Fibroblast of skin of back (primary cell): ENCODE results near the gene TUBB1.

Source experiments
- DNase-seq: peaks from one replicate; pipeline ENCODE4 v3.0.0-alpha.2; 2013

TUBB1 gene

GRCh38 chr20:58990651-58991445, 28.4 kb upstream of the TUBB1 start:
- no peak for DNase-seq

GRCh38 chr20:58991715-58992114, 27.5 kb upstream of the TUBB1 start:
- DNase-seq, result no peak

- DNase-seq, result no peak
Observed at GRCh38 chr20:58992911-58993310, 26.3 kb upstream of the TUBB1 start.

GRCh38 chr20:58993332-58994248, 25.6 kb upstream of the TUBB1 start:
- DNase-seq, result no peak

DNA sequence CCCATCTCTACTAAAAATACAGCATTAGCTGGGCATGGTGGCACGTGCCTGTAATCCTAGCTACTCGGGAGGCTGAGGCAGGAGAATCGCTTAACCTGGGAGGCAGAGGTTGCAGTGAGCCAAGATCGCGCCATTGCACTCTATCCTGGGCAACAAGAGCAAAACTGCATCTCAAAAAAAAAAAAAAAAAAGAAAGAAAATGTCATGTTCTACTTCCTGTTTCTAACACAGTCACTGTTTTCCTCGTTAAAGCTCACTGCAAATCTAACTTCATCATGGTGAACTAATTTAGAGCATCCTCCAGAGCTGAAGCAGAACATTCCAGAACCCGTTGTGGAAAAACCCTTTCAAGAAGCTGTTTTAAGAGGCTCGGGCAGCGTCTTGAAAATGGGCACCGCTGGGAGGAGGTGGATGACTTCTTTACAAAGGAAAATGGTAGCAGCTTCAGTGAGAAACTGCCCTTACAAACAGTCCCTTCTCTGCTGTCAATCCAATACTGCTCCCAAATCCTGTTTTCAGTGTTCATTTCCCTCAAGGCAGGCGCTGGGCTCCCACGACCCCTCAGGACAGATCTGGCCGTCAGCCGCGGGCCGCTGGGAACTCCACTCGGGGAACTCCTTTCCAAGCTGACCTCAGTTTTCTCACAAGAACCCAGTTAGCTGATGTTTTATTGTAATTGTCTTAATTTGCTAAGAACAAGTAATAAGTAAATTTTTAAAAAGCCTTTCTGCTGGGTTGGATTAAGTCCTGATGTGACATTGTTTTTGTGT, 24.7 kb upstream of the TUBB1 start:
- no peak for DNase-seq

DNA sequence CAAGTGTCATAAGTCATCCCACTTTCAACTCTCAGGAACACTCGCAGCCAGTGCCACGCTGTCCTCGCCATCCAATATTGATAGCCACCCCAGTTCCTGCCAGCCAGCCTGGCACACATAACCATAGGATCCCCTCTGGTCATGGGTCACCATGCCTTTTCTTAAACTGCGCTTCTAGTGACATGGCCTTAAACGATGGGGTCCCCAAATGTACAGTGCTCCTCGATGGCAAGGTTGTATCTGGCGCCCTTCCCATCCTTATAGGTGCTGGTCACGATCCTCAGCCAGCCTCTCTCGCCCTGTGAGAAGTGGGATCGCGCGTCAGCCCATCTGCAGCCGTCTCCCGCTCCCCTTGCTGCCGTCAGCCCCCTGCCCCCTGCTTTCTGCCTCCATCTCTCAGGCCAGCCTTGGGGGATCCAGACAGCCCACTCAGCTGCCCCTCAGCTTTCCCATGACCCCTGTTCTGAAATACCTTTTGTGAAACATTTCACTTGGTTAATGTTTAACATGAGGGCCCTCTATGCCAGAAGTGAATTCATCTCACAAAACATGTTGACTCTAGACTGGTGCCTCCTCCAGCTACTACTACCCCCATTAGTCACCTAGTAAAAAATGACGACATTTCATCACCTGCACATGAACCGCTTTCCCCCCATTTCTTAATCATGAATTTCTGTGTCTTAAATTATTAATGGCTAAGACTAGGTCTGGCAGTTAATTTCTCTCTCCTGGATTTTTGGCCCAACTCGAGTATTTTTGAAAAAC, 23.6 kb upstream of the TUBB1 start:
- DNase-seq, result no peak

GRCh38 chr20:58996226-58996611, 23.0 kb upstream of the TUBB1 start:
- no peak for DNase-seq

DNA sequence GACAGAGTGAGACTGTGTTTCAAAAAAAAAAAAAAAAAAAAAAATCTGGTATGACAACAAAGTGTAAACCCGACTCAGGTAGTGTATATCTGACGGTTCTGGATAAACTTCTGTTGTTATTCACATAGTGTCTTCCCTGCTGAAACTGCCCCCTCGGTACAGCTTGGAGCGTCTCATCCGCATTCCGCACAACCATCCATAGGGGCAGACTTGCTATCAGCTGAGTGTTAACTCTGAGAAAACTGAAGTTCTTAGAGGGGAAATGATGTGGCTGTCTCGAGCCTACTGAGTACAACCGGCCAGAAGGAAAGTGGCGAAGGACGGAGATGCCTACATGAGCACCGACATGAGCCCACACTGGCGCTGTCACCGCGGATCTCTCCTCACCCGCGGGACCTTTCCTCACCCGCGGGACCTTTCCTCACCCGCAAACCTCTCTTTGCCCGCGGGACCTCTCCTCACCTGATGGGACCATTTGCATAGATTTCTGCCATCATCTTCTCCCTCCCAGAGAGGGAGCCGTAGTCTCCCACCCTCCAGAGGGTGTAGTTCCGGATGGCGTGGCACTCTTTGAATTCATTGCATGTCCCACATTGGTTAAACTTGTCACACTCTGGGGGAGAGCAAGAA, 22.0 kb upstream of the TUBB1 start:
- DNase-seq, result no peak

GRCh38 chr20:58998656-58999055, 20.6 kb upstream of the TUBB1 start:
- DNase-seq, result no peak

DNA sequence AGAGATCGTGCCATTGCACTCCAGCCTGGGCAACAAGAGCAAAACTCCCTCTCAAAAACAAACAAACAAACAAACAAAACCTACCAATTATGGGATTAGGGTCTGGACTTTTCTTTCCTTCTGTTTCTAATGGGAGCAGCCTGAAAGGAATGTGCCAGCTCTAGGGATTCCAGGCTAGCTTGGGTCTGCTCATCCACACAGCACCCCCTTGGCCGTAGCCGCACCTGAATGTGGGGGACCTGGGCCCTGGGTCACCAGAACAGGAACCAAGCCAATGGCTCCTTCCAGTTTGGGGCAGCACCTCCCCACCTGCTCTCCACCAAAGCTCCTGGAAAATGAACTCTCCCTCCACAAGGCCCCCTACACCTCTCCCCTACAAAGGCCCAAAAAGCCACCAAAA, 18.9 kb upstream of the TUBB1 start:
- DNase-seq, result no peak

DNA sequence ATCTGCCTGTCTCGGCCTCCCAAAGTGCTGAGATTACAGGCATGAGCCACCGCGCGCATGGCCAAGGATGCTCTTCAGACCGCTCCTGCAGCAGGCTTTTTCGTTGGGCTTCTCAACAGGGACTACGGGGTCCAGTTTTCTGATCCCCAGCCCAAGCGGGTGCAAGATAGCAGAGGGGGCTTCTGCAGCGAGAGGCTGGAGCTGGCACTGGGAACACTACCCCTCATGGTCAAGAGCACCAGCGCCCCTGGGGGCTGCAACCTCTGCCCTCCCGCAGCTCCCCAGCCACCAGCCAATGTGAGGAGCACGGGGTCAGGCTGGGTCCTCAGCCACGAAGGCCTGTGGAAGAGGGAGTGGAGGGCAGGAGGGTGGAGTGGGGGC, 18.2 kb upstream of the TUBB1 start:
- DNase-seq, result no peak

GRCh38 chr20:59001449-59002171, 17.6 kb upstream of the TUBB1 start:
- no peak for DNase-seq

GRCh38 chr20:59002388-59002787, 16.8 kb upstream of the TUBB1 start:
- DNase-seq, result no peak

- DNase-seq, result no peak
Observed at GRCh38 chr20:59002874-59003399, 16.3 kb upstream of the TUBB1 start.

GRCh38 chr20:59003836-59004492, 15.3 kb upstream of the TUBB1 start:
- DNase-seq, result no peak

DNA sequence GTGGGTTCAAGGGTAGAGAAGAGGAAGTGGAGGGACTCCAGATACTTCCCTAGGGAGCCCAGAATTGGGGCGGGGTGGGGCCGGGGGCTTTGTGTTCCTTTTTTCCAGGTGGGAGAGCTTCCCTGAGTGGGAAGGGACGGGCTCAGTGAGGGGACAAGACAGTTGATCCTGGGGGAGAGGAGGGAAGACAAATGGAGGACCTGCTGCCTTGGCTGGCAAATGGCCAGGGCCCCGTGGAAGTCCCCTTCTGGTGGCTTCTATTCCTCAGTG, 14.8 kb upstream of the TUBB1 start:
- no peak for DNase-seq

- DNase-seq, result no peak
Observed at GRCh38 chr20:59004763-59005522, 14.3 kb upstream of the TUBB1 start.

- no peak for DNase-seq
Observed at GRCh38 chr20:59005523-59006166, 13.6 kb upstream of the TUBB1 start.

DNA sequence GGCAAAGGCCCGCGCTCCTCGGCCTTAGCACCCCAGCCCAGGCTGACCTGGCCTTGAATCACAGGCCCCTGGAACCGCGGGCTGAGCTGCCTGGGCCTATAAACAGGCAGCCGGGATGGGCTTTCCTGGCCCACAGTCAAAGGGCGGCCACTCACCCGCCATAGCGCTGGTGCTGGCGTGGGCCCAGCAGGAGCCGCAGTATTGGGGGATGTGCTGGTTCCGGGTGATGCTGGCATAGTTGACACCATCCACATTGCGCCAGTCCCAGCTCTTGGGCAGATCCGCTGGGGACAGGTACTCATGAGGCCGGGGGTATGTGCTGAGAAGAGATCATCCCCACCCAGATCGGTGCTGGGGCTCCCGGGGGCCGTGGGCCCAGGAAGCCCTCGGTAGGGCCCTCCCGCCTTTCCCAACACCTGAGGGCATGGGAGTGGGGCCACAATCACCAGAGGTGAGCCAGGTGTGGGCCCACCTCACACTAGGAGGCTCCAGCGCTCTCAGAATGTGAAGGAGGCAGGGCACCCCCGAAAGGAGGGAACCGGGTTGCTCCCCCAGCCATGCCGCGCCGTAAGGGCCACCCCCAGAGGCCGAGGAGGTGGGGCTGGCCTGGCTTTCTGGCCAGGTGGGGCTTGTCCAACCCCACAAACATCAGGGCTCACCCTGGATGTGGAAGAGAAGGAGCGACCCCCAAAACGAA, 12.9 kb upstream of the TUBB1 start:
- DNase-seq, result no peak
